ENCODE data around the gene WDFY4. TPM values are rescaled to one million over a fixed set of nuclear protein-coding genes. Genes with fewer than 3 reads are reported as not detected.

The WDFY4 gene
- total and polyA plus RNA-seq, 2 experiments from 2014 or later: not detected

DNA sequence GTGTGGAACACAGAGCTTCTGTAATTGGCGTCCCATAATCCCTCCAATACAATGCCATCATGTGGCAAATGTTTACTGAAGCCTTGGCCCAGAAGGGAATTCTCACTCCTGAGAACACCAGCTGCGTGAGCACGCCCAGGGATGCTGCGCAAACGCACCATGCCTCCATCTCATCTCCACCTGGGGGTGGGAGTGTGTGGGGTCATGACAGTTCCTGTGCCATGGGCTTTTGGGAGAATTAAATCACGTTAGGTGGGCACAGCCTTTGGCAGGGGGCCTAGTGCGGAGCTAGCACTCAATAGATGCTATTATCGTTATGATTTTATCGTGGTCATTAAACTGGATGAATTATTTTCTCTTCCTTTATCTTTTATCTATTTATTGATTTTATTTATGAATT, 15.8 kb downstream of the WDFY4 start:
- H3K9me2 ChIP-seq (ENCODE audit: insufficient read depth): no peaks in the 10 kb centered on the region
- no peaks in the 10 kb centered on the region for H4K20me1 ChIP-seq (ENCODE audit: insufficient read depth)
- no peaks in the 10 kb centered on the region for H3K36me3 ChIP-seq (ENCODE audit: low read depth)
- no peak overlapping the region for H3K27ac ChIP-seq
- no peaks in the 10 kb centered on the region for H3K4me1 ChIP-seq (ENCODE audit: insufficient read depth)
- WGBS, 2 experiments (ENCODE audit: low coverage in 1 of 2, low lambda C conversion rate in 2 of 2, missing lambda C conversion rate in 2 of 2): 74 to 76% methylated on average over 9 of the region's 9 CpGs
- H3K79me2 ChIP-seq (ENCODE audit: insufficient read depth): no peaks in the 10 kb centered on the region
- H3K27me3 ChIP-seq (replicated peaks; ENCODE audit: insufficient read depth): peaks cover 31% of the 10 kb centered on the region
- no peak overlapping the region for H2AFZ ChIP-seq
- no peaks in the 10 kb centered on the region for H3K9me3 ChIP-seq (ENCODE audit: low read depth)
- H3F3A ChIP-seq (ENCODE audit: insufficient read depth): no peaks in the 10 kb centered on the region
- H3K4me3 ChIP-seq: no peak overlapping the region
- no peak for DNase-seq
- TF ChIP-seq EZH2phosphoT487 (IDR thresholded peaks at IDR 0.05; ENCODE audit: insufficient read depth, low read depth) (no peak), EZH2 (IDR thresholded peaks at IDR 0.05; ENCODE audit: insufficient read depth, poor library complexity, severe bottlenecking) (no peak)
- H3K9ac ChIP-seq: no peak overlapping the region
- in situ Hi-C loops (cut with MboI): no loop called here
- no peak overlapping the region for H3K4me2 ChIP-seq (ENCODE audit: unreplicated experiment)

DNA sequence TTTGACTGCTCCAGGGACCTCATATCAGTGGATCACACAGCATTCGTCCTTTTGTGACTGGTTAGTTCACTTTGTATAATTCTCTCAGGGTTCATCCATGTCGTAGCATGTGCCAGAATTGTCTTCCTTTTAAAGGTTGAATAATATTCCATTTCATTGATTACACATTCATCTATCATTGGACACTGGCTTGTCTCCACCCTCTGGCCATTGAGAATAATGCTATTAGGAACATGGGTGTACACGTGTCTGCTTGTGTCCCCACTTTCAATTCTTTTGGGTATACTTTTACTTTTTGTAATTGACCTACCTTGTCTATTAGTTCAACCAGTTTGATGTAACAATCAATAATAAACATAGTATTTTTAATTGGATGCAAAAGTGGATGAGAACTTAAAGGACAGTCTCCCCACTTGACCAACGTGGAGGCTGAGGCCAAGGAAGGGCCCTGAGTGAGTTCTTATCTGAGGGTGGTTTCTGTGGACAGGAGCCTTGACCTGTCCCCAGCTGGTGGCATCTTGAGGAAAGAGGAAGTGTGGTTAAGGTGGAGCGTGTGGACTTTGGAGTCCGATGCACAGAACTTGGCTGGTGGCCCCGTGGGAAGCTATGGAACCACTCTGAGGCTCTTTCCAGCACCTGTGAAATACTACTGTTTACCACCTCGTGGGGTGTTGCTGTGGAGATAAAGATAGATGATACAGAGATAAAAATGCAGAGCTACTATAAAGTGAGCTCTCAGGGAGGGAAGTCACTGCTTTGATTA, 16.6 kb downstream of the WDFY4 start:
- no peak overlapping the region for H3K4me2 ChIP-seq (ENCODE audit: unreplicated experiment)
- no peaks in the 10 kb centered on the region for H3F3A ChIP-seq (ENCODE audit: insufficient read depth)
- H3K4me3 ChIP-seq: no peak overlapping the region
- no peaks in the 10 kb centered on the region for H3K9me3 ChIP-seq (ENCODE audit: low read depth)
- TF ChIP-seq EZH2phosphoT487 (IDR thresholded peaks at IDR 0.05; ENCODE audit: insufficient read depth, low read depth) (no peak), EZH2 (IDR thresholded peaks at IDR 0.05; ENCODE audit: insufficient read depth, poor library complexity, severe bottlenecking) (no peak)
- H2AFZ ChIP-seq: no peak overlapping the region
- no peaks in the 10 kb centered on the region for H3K36me3 ChIP-seq (ENCODE audit: low read depth)
- H3K27me3 ChIP-seq (replicated peaks; ENCODE audit: insufficient read depth): peaks cover 37% of the 10 kb centered on the region
- H3K27ac ChIP-seq: no peak overlapping the region
- no peaks in the 10 kb centered on the region for H3K9me2 ChIP-seq (ENCODE audit: insufficient read depth)
- no peaks in the 10 kb centered on the region for H3K79me2 ChIP-seq (ENCODE audit: insufficient read depth)
- WGBS, 2 experiments (ENCODE audit: low coverage in 1 of 2, low lambda C conversion rate in 2 of 2, missing lambda C conversion rate in 2 of 2): 49 to 52% methylated on average over 8 of the region's 8 CpGs
- no peaks in the 10 kb centered on the region for H4K20me1 ChIP-seq (ENCODE audit: insufficient read depth)
- H3K9ac ChIP-seq: no peak overlapping the region
- in situ Hi-C loops (cut with MboI): no loop called here
- no peak for DNase-seq
- no peaks in the 10 kb centered on the region for H3K4me1 ChIP-seq (ENCODE audit: insufficient read depth)

DNA sequence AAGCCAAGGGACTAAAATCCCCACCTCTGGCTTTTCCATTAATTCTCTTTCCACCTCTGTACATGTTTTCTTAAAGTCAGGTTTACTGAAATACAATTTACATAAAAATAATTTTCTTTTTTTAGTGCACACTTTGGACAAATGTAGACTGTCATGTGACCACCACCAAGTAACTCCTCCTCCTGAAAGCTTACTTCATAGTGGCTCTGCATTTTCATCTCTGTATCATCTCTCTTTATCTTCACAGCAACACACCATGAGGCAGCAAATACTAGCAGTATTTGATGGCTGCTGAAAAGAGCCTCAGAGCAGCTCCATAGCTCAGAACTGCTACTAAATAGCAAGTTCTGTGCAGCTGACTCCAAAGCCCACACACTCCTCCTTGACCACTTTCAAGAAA, 17.3 kb downstream of the WDFY4 start:
- in situ Hi-C loops (cut with MboI): no loop called here

DNA sequence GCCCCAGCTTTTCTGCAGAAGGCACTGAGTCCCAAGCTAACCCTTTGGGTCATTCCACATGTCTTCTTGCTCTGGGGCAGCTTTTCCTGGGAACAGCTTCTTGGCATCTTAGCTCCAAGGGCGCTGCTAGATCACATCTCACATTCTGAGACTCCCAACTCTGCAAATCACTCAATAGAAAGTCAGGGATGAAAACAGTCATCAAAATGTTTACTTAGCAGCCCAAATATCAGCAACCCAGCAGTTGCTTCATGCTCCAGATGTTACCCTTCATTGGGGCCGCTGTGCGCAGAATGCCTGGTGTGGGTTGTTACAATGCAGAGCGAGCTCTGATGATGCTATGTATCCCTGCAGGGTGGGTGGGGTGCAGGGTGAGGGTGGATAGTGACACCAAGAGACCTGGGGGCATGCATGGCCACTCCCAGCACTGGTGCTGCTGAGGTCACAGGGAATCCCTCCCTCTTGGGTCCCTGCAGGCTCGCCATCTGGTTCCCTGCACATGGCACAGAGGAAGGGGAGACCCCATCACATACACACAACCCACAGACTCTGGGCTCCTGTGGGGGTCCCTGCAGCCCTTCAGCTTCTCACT, 19.0 kb downstream of the WDFY4 start:
- in situ Hi-C loops (cut with MboI): no loop called here
- no peak overlapping the region for H3K27ac ChIP-seq
- 56 to 62% methylated on average over 5 of the region's 5 CpGs for WGBS, 2 experiments (ENCODE audit: low coverage in 1 of 2, low lambda C conversion rate in 2 of 2, missing lambda C conversion rate in 2 of 2)
- no peak overlapping the region for H2AFZ ChIP-seq
- no peak overlapping the region for H3K4me3 ChIP-seq
- H4K20me1 ChIP-seq (ENCODE audit: insufficient read depth): no peaks in the 10 kb centered on the region
- H3F3A ChIP-seq (ENCODE audit: insufficient read depth): no peaks in the 10 kb centered on the region
- no peaks in the 10 kb centered on the region for H3K4me1 ChIP-seq (ENCODE audit: insufficient read depth)
- peaks cover 59% of the 10 kb centered on the region for H3K27me3 ChIP-seq (replicated peaks; ENCODE audit: insufficient read depth)
- H3K4me2 ChIP-seq (ENCODE audit: unreplicated experiment): no peak overlapping the region
- H3K9me3 ChIP-seq (ENCODE audit: low read depth): no peaks in the 10 kb centered on the region
- H3K79me2 ChIP-seq (ENCODE audit: insufficient read depth): no peaks in the 10 kb centered on the region
- TF ChIP-seq EZH2 (IDR thresholded peaks at IDR 0.05; ENCODE audit: insufficient read depth, poor library complexity, severe bottlenecking) (no peak), EZH2phosphoT487 (IDR thresholded peaks at IDR 0.05; ENCODE audit: insufficient read depth, low read depth) (no peak)
- no peaks in the 10 kb centered on the region for H3K36me3 ChIP-seq (ENCODE audit: low read depth)
- no peak for DNase-seq
- no peak overlapping the region for H3K9ac ChIP-seq
- no peaks in the 10 kb centered on the region for H3K9me2 ChIP-seq (ENCODE audit: insufficient read depth)

More for the DNA sequence above, 17.3 kb downstream of the WDFY4 start:
- Histone ChIP-seq H3K9ac (no peak overlapping the region), H3K9me3 (ENCODE audit: low read depth) (no peaks in the 10 kb centered on the region), H3K27me3 (replicated peaks; ENCODE audit: insufficient read depth) (peaks cover 43% of the 10 kb centered on the region), H4K20me1 (ENCODE audit: insufficient read depth) (no peaks in the 10 kb centered on the region), H3F3A (ENCODE audit: insufficient read depth) (no peaks in the 10 kb centered on the region), H3K79me2 (ENCODE audit: insufficient read depth) (no peaks in the 10 kb centered on the region), H3K4me2 (ENCODE audit: unreplicated experiment) (no peak overlapping the region), H2AFZ (no peak overlapping the region), H3K36me3 (ENCODE audit: low read depth) (no peaks in the 10 kb centered on the region), H3K4me1 (ENCODE audit: insufficient read depth) (no peaks in the 10 kb centered on the region), H3K27ac (no peak overlapping the region), H3K9me2 (ENCODE audit: insufficient read depth) (no peaks in the 10 kb centered on the region), H3K4me3 (no peak overlapping the region)
- no peak for DNase-seq
- TF ChIP-seq EZH2phosphoT487 (IDR thresholded peaks at IDR 0.05; ENCODE audit: insufficient read depth, low read depth): no peak
- no peak for TF ChIP-seq EZH2 (IDR thresholded peaks at IDR 0.05; ENCODE audit: insufficient read depth, poor library complexity, severe bottlenecking)
